NCI-H1417 treated with DMSO at 0.1 percent for 48 hours (cell line): ENCODE measurements around the gene ESR1.
A peak's percentile ranks its signal among the peaks of the same experiment; 100 is the strongest.
"Not testable (repeated sequence)": the region's sequence is repeated elsewhere in the genome, so short reads cannot be mapped to it uniquely, and the experiment has no call there.

Source experiments
- DNase-seq: peaks from one replicate; lab custom pipeline; 2025; lab: John Stamatoyannopoulos, UW

ESR1 gene

GRCh38 chr6:152135755-152136448, 328.4 kb downstream of the ESR1 start:
- DNase-seq, result peak; percentile 30

GRCh38 chr6:152136449-152136825, 329.0 kb downstream of the ESR1 start:
- no peak for DNase-seq

- not testable (repeated sequence) for DNase-seq
Measured at GRCh38 chr6:152138344-152138743, 330.9 kb downstream of the ESR1 start.

GRCh38 chr6:152142105-152142504, 334.6 kb downstream of the ESR1 start:
- DNase-seq, result no peak

- DNase-seq, result no peak
Measured at GRCh38 chr6:152143359-152143758, 335.9 kb downstream of the ESR1 start.

GRCh38 chr6:152146385-152146784, 338.9 kb downstream of the ESR1 start:
- no peak for DNase-seq

- no peak for DNase-seq
Measured at GRCh38 chr6:152147269-152147668, 339.8 kb downstream of the ESR1 start.

- no peak for DNase-seq
Measured at GRCh38 chr6:152148412-152148811, 340.9 kb downstream of the ESR1 start.

GRCh38 chr6:152150196-152150595, 342.7 kb downstream of the ESR1 start:
- no peak for DNase-seq

GRCh38 chr6:152151920-152152319, 344.4 kb downstream of the ESR1 start:
- no peak for DNase-seq

- DNase-seq, result no peak
Measured at GRCh38 chr6:152154559-152155356, 347.3 kb downstream of the ESR1 start.

- DNase-seq, result no peak
Measured at GRCh38 chr6:152155792-152156191, 348.3 kb downstream of the ESR1 start.

- DNase-seq, result no peak
Measured at GRCh38 chr6:152160346-152160745, 352.9 kb downstream of the ESR1 start.

GRCh38 chr6:152161501-152161900, 354.0 kb downstream of the ESR1 start:
- DNase-seq, result no peak

- no peak for DNase-seq
Measured at GRCh38 chr6:152164957-152165356, 357.5 kb downstream of the ESR1 start.

GRCh38 chr6:152166497-152166896, 359.0 kb downstream of the ESR1 start:
- DNase-seq, result no peak

- no peak for DNase-seq
Measured at GRCh38 chr6:152166897-152167296, 359.4 kb downstream of the ESR1 start.

- DNase-seq, result no peak
Measured at GRCh38 chr6:152167641-152168603, 360.4 kb downstream of the ESR1 start.

GRCh38 chr6:152170313-152170701, 362.8 kb downstream of the ESR1 start:
- DNase-seq, result no peak

- DNase-seq, result no peak
Measured at GRCh38 chr6:152170702-152171667, 363.5 kb downstream of the ESR1 start.

- no peak for DNase-seq
Measured at GRCh38 chr6:152173321-152173720, 365.8 kb downstream of the ESR1 start.
